Epidermal melanocyte (primary cell): Measurements from ENCODE around the gene PGAM2.
A peak's percentile ranks its signal among the peaks of the same experiment; 100 is the strongest.

Source experiments
- DNase-seq: peaks from one replicate; pipeline ENCODE4 v3.0.0; 2011; ENCODE audit warnings: low spot score; ENCODE audit not compliant: insufficient read length

PGAM2 gene

DNA sequence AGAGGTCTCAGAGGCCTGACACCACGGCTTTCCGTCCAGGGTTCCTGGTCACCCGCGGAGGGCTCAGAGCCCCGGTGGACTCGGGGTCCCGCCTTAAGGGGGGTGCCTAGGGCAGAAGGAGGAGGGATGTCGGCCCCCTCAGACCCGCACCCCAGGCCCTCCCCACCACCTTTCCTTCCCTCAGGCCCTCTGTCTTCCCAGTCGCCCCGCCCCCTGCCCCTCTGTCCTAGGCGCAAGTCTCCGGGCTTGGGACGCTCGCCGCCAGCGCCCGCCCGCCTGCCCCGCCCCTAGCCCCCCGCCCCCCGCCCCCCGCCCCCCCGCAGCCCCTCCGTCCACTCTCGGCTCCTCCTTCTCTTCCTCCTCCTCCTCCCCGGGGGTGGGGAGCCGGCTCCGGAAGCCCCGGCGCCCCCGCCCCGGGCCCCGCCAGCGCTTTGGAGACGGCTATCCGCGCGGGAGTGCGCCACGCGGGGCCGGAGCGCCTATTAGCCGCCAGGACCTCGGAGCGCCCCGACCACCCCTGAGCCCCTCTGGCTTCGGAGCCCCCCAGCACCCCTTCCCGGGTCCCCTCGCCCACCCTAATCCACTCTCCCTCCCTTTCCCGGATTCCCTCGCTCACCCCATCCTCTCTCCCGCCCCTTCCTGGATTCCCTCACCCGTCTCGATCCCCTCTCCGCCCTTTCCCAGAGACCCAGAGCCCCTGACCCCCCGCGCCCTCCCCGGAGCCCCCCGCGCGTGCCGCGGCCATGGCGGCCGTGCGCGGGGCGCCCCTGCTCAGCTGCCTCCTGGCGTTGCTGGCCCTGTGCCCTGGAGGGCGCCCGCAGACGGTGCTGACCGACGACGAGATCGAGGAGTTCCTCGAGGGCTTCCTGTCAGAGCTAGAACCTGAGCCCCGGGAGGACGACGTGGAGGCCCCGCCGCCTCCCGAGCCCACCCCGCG is 38.8 kb upstream of the PGAM2 start, which contains the start of gene AEBP1:
TSS of gene AEBP1 (plus strand) at position 423 of the 937 bp plus-strand sequence. CDS start at position 744, 321 bp downstream.
- peak; percentile 62 for DNase-seq

DNA sequence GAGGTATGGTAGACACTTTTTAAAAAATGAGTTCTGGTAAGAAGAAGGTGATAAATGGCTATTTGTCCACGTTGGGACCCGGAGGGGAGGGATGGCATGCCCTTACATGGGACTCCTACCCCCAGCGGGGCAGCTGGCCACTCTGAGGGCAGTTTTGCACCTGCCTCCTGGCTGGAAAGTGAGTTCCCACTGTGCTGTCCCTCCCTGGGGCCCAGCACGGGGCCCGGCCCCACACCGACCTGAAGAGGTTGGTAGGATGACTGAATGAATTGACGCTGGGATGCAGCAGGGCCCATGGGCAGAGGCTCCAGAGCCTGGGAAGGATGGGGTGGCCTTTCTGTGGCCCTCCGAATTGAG is 38.2 kb upstream of the PGAM2 start:
- DNase-seq: no peak

DNA sequence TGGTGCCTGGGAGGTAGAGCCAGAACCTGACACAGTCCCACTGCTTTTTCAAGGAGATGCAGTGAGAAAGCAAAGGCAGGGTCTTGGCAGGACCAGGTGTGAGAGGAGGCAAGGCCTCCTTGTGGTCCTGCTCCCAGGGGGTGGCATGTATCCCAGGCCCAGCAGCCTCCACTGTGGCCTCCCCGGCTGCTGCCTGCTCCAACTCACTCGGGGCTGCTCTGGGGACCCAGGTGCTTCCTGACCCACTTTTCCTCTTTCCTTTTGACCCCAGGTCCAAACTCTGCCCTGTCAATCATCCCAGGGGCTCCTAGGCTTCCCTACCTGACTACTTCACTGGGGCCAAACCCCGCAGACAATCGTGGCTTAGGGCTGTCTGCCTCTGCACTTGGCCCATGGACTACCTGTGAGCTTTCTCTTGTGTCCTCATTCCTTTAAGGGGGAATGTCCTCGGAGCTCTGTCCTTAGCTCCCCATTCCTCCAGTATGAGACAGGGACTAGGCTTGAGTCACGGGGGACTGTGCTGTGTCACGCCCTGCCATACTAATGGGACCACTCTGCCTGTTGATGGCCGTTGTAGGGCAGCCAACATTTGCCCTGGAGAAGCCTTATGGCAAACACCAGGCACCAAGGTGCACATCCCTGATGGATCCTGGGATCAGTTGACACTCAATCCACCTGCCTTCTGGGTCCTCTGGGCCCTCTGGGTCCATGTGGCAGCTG is 37.6 kb upstream of the PGAM2 start:
- no peak for DNase-seq

- DNase-seq: peak; percentile 59
Observed at GRCh38 chr7:44101966-44102845, 36.8 kb upstream of the PGAM2 start.

GRCh38 chr7:44101303-44101965 is 36.1 kb upstream of the PGAM2 start:
- no peak for DNase-seq

- peak; percentile 82 for DNase-seq
Observed at GRCh38 chr7:44100458-44101302, 35.3 kb upstream of the PGAM2 start.

- DNase-seq: no peak
Observed at GRCh38 chr7:44099669-44100068, 34.3 kb upstream of the PGAM2 start.

- DNase-seq: no peak
Observed at GRCh38 chr7:44098092-44099068, 33.0 kb upstream of the PGAM2 start.

GRCh38 chr7:44097064-44097932 is 31.9 kb upstream of the PGAM2 start:
- DNase-seq: no peak

DNA sequence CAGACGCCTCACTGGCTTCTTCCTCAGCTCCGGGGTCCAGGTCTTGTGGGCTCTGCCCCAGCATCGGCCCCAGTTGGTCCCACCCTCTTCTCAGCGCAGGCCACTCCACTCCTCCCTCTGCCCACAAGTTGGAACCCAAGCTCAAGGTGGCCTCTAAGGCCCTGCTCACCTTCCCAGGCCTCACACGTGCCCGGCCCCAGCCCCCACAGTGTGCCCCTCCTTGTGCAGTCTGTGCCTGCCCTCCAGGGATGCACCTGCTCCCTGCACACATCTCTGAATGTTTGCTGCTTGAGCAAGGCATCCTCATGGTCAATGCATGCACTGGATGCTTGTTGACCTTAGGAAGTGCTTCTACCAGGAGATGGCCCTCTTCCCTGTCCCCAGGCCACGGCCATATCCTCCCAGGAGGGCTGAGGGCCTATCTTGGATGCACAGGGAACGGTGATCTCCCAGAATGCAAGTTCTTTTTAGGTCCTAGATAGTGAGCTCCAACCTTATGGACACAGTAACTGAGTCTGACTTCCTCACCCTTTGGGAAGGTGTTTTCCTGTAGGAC is 31.0 kb upstream of the PGAM2 start:
- no peak for DNase-seq

GRCh38 chr7:44095781-44096180 is 30.4 kb upstream of the PGAM2 start:
- DNase-seq: no peak

DNA sequence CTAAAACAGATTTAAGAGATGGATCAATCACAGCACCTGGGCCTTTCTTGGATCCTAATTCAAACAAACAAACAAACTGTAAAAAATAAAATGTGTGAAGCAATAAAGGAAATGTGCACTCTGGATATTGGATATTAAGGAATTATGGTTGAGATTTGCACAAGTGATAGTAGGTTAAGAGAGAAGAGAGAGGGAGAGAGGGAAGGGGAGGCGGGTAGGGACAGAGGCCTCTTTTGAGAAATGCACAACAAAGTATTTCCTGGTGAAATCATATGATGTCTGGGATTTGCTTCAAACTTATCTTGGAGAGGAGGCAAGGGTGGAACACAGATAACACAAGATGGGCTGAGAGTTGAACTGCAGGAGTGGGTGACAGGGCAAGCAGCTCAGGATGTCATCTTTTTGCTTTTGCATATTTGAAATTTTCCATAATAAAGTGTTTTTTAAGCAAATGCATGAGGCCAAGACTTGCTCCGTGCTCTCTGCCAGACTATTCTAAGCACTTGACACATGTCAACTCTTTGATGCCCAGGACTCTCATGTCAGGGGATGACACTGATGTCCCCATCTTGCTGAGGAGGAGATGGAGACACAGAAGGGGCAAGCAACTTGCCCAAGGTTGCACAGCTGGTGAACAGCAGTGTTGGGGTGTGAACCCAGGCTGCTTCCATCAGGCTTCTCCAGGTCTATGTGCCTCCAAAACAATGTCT is 29.7 kb upstream of the PGAM2 start:
- peak; percentile 57 for DNase-seq

- no peak for DNase-seq
Observed at GRCh38 chr7:44094365-44094764, 29.0 kb upstream of the PGAM2 start.

DNA sequence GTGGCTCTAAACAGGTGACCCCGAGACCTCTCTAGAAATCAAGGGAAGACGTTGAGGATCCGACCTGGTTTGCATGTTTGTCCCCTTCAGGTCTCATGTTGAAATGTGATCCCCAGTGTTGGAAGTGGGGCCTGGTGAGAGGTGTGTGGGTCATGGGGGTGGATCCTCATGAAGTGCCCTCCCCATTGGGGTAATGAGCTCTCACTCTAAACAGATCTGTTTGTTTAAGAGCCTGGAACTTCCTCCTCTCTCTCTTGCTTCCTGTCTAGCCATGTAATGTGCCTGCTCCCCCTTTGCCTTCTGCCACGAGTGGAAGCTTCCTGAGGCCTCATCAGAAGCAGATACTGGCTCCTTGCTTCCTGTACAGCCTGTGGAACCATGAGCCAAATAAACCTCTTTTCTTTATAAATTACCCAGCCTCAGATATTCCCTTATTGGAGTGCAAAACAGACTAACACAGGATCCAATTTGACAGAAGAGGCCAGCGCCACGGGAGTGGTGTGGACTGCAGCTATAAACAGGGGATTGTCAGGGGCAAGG is 27.8 kb upstream of the PGAM2 start:
- no peak for DNase-seq

DNA sequence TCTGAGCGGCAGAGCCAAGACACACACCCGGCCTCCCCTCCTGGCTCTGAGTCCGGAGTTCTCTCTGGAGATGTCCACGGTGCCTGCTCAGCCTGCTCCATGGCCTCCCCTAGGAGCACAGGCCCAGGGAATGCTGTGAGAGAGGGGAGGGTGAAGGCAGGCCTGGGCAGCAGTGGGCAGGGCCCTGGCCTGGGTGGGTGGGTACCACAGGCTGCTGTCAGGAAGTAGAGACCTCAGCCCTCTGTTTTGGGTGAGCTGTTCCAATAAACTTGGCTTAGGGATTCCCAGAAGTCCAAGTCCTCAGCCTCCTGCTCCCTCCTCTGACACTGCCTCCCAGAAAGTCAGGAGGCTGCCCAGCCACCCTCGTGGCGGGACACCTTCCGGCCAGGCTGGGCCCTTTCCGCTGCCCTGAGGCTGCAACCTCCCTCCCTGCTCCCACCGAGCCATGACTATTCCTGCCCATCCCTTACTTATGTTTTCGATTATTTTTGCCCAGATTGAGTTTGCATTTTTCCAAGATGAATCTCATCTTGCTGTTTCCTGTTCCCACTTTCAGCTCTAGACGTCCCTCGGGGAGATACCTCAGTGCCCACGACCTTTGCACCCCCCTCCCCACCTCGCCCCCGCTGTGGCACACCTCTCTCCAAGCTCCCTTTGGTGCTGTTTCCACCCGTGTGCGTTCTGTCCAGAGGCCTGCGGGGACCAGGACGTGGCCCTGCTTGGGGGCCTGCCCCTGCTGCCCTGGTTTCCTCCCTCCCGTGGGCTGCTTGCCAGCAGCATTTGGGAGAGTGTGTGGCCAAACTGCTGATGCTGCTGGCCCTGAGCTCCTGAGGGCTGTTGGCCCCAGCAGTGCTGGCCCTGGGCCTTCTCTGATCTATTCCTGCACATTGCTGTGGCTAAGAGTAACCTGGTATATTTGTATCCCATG is 22.8 kb upstream of the PGAM2 start:
- peak; percentile 28 for DNase-seq

DNA sequence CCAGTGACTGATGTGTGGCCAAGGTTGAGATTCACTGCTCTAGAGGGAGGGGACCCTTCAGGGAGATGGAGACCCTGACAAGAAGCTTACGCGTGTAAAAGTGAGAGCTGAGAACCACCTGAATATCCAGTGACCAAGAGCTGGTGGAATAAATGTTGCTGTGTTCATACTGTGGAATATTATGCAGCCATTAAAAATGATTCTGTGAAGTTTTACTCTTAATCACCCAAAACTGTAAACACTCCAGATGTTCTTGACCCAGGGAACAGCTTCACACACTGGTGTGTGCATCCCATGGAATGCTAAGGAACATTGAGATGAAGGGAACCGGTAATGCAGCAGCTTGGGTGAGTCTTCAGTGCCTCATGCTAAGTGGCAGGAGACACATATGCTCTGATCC is 21.3 kb upstream of the PGAM2 start:
- DNase-seq: no peak
